Spleen (tissue), 7 donors: Measurements from ENCODE around the gene HDAC7.

Source experiments
- CTCF ChIP-seq, 11 experiments: fragments of 200-600 bp in 7 of 11; fragments of 450-650 bp in 4 of 11; sonication (generic) in 4 of 11; IDR thresholded peaks in 8 of 11; conservative IDR thresholded peaks in 3 of 11; 1 replicate in 7 of 11; 2 replicates in 4 of 11; pipeline versions ENCODE4 v1.4.0 to v1.8.0; 2016 to 2021; ENCODE audit warnings: antibody characterized with exemption in 11 of 11, inconsistent platforms in 4 of 11, mild to moderate bottlenecking in 1 of 11
- POLR2A ChIP-seq, 3 donors: fragments of 450-650 bp; IDR thresholded peaks; one replicate each; pipeline ENCODE4 v1.5.1; 2017; ENCODE audit warnings: antibody characterized with exemption in 3 of 3, mild to moderate bottlenecking in 1 of 3
- POLR2AphosphoS5 ChIP-seq, 3 donors: sonication (generic); formaldehyde crosslinking; IDR thresholded peaks; one replicate each; pipeline ENCODE4 v1.5.1; 2017; ENCODE audit warnings: antibody characterized with exemption in 3 of 3
- donor health status: DM: no; HTN: no; CAD: no; lungs with moderate emphysema.
- donor health status: DM: no; HTN: no; CAD: no.
- donor health status: DM: no; HTN: no; CAD: no.

GRCh38 chr12:47833591-47834012 lies 13.9 kb upstream of the HDAC7 start:
- TF ChIP-seq CTCF (IDR thresholded peaks at IDR 0.05 in 8 of 11, conservative IDR thresholded peaks at IDR 0.05 in 3 of 11) (no peak), POLR2A (IDR thresholded peaks at IDR 0.05) (no peak), POLR2AphosphoS5 (IDR thresholded peaks at IDR 0.05) (no peak)
